ENCODE measurements around the gene AMOTL1. TPM values are rescaled to one million over a fixed set of nuclear protein-coding genes. Genes with fewer than 3 reads are reported as not detected.

The AMOTL1 gene
- total RNA-seq, 1 donor from 2014 or later, result 22.6 TPM

GRCh38 chr11:94885581-94885980, 117.4 kb downstream of the AMOTL1 start:
- H3K27me3 ChIP-seq, result no peaks in the 10 kb centered on the region
- H4K20me1 ChIP-seq (ENCODE audit: low read depth), result no peaks in the 10 kb centered on the region
- H3K9ac ChIP-seq, result no peak overlapping the region
- no peak for DNase-seq (ENCODE audit: low spot score)
- H3K4me3 Mint-ChIP-seq, result no peak overlapping the region
- H3K27me3 Mint-ChIP-seq (ENCODE audit: insufficient read depth, low read depth), result peaks cover 2% of the 10 kb centered on the region
- H3K27ac ChIP-seq, result no peak overlapping the region
- no peaks in the 10 kb centered on the region for H3K4me1 ChIP-seq
- H3K36me3 ChIP-seq, result no peaks in the 10 kb centered on the region
- no peaks in the 10 kb centered on the region for H3K79me2 ChIP-seq (ENCODE audit: low read depth)
- H3K9me3 Mint-ChIP-seq, result peaks cover 17% of the 10 kb centered on the region
- no peak for TF ChIP-seq CTCF (IDR thresholded peaks at IDR 0.05)
- TF ChIP-seq EZH2 (IDR thresholded peaks at IDR 0.05), result no peak
- TF ChIP-seq EZH2phosphoT487 (IDR thresholded peaks at IDR 0.05), result no peak
- peaks cover 41% of the 10 kb centered on the region for H3K36me3 Mint-ChIP-seq
- H3K4me1 Mint-ChIP-seq, result no peaks in the 10 kb centered on the region
- no peaks in the 10 kb centered on the region for H3F3A ChIP-seq (ENCODE audit: low read depth)
- no peaks in the 10 kb centered on the region for H3K9me3 ChIP-seq (ENCODE audit: low read depth)
- no peak overlapping the region for H2AFZ ChIP-seq (replicated peaks)
- H3K4me3 ChIP-seq, result no peak overlapping the region
- no peak overlapping the region for H3K27ac Mint-ChIP-seq
- H3K4me2 ChIP-seq, result no peak overlapping the region

GRCh38 chr11:94888204-94888603, 120.0 kb downstream of the AMOTL1 start:
- DNase-seq (ENCODE audit: low spot score), result no peak
- Mint-ChIP-seq H3K4me3 (no peak overlapping the region), H3K4me1 (no peaks in the 10 kb centered on the region), H3K9me3 (peaks cover 29% of the 10 kb centered on the region), H3K36me3 (peaks cover 50% of the 10 kb centered on the region), H3K27me3 (ENCODE audit: insufficient read depth, low read depth) (peaks cover 2% of the 10 kb centered on the region), H3K27ac (no peak overlapping the region)
- Histone ChIP-seq H3K4me2 (no peak overlapping the region), H3K9me3 (ENCODE audit: low read depth) (no peaks in the 10 kb centered on the region), H3K27me3 (no peaks in the 10 kb centered on the region), H3K9ac (no peak overlapping the region), H3K27ac (no peak overlapping the region), H3K4me1 (no peaks in the 10 kb centered on the region), H3F3A (ENCODE audit: low read depth) (no peaks in the 10 kb centered on the region), H3K36me3 (no peaks in the 10 kb centered on the region), H2AFZ (replicated peaks) (no peak overlapping the region), H3K79me2 (ENCODE audit: low read depth) (no peaks in the 10 kb centered on the region), H4K20me1 (ENCODE audit: low read depth) (no peaks in the 10 kb centered on the region), H3K4me3 (no peak overlapping the region)
- TF ChIP-seq EZH2phosphoT487 (IDR thresholded peaks at IDR 0.05), result no peak
- TF ChIP-seq CTCF (IDR thresholded peaks at IDR 0.05), result no peak
- no peak for TF ChIP-seq EZH2 (IDR thresholded peaks at IDR 0.05)

GRCh38 chr11:94895451-94895850, 127.3 kb downstream of the AMOTL1 start:
- H3K27me3 ChIP-seq, result no peaks in the 10 kb centered on the region
- H3K27ac Mint-ChIP-seq, result no peak overlapping the region
- no peak overlapping the region for H2AFZ ChIP-seq (replicated peaks)
- H3K4me2 ChIP-seq, result no peak overlapping the region
- H3K9me3 ChIP-seq (ENCODE audit: low read depth), result no peaks in the 10 kb centered on the region
- H3K4me3 ChIP-seq, result no peak overlapping the region
- H3K79me2 ChIP-seq (ENCODE audit: low read depth), result no peaks in the 10 kb centered on the region
- H4K20me1 ChIP-seq (ENCODE audit: low read depth), result no peaks in the 10 kb centered on the region
- DNase-seq (ENCODE audit: low spot score), result no peak
- no peaks in the 10 kb centered on the region for H3K36me3 ChIP-seq
- H3K27me3 Mint-ChIP-seq (ENCODE audit: insufficient read depth, low read depth), result peaks cover 2% of the 10 kb centered on the region
- no peaks in the 10 kb centered on the region for H3F3A ChIP-seq (ENCODE audit: low read depth)
- H3K4me3 Mint-ChIP-seq, result no peak overlapping the region
- no peaks in the 10 kb centered on the region for H3K4me1 ChIP-seq
- no peak for TF ChIP-seq EZH2phosphoT487 (IDR thresholded peaks at IDR 0.05)
- no peak for TF ChIP-seq EZH2 (IDR thresholded peaks at IDR 0.05)
- no peak for TF ChIP-seq CTCF (IDR thresholded peaks at IDR 0.05)
- no peak overlapping the region for H3K9ac ChIP-seq
- no peaks in the 10 kb centered on the region for H3K4me1 Mint-ChIP-seq
- H3K27ac ChIP-seq, result no peak overlapping the region
- peaks cover 18% of the 10 kb centered on the region for H3K9me3 Mint-ChIP-seq
- H3K36me3 Mint-ChIP-seq, result peaks cover 26% of the 10 kb centered on the region
